ENCODE results near the gene APOF. TPM values are rescaled to one million over a fixed set of nuclear protein-coding genes. Genes with fewer than 3 reads are reported as not detected.
"Not testable (repeated sequence)": the region's sequence is repeated elsewhere in the genome, so short reads cannot be mapped to it uniquely, and the experiment has no call there.

The APOF gene
- total and polyA plus RNA-seq, 2 of the 13 experiments (the other 11 are each of a cell fraction or from before 2014, with no cell fraction given), result 3.3 to 23.9 TPM

DNA sequence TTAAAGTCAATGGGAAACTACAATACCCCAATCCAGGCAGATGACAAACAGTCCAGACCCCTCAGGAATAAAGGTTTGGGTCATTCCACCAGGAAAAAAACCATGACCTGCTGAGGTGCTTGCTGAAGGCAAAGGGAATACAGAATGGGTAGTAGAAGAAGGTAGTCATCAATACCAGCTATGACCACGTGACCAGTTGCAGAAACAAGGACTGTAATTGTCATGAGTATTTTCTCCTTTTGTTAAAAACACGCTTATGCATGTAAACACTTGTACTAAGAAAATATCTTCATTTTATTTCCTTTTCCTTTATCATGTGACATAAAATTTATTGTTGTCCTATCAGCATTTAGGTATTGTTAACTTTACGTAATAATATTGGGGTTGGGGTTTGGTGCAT is 41.6 kb upstream of the APOF start:
- BruUV-seq (replicated peaks); FAIRE-seq; POLR2A ChIA-PET; ATAC-seq; H3K27me3 ChIP-seq (ENCODE audit: control insufficient read depth in 1 of 2, insufficient read depth in 2 of 2, low read length in 2 of 2); H3K4me2 ChIP-seq (ENCODE audit: low read depth, low read length); H3K36me3 ChIP-seq (replicated peaks in 1 of 2; ENCODE audit: control insufficient read depth in 1 of 2, insufficient read depth in 2 of 2, low read length in 2 of 2); in situ Hi-C loops (cut with HindIII; ENCODE audit: extremely low pct_ligation_motif_present, low pct_unique_long_range_greater_than_20kb); H3K27ac ChIP-seq (ENCODE audit: extremely low read length, insufficient read depth, low read length); DNase-seq (ENCODE audit: low spot score); intact Hi-C loops (cut with micrococcal nuclease; ENCODE audit: unreplicated experiment); H3K79me2 ChIP-seq (ENCODE audit: insufficient read depth, low read length); H2AFZ ChIP-seq (ENCODE audit: low read length); H4K20me1 ChIP-seq (ENCODE audit: insufficient read depth, low read length); H3K4me3 ChIP-seq (replicated peaks in 1 of 3; ENCODE audit: insufficient read depth in 1 of 3, low read depth in 2 of 3, low read length in 3 of 3); H3K9ac ChIP-seq (ENCODE audit: insufficient read depth, low read depth, low read length); CTCF ChIA-PET (ENCODE audit: low intra/inter-chr PET ratio, low total read pairs); H3K9me3 ChIP-seq (ENCODE audit: low read length): not testable (repeated sequence)
- 65% methylated on average over 3 of the region's 3 CpGs for WGBS (ENCODE audit: low lambda C conversion rate)
- H3K4me1 ChIP-seq (ENCODE audit: insufficient read depth, low read length), result peaks cover 18% of the 10 kb centered on the region

DNA sequence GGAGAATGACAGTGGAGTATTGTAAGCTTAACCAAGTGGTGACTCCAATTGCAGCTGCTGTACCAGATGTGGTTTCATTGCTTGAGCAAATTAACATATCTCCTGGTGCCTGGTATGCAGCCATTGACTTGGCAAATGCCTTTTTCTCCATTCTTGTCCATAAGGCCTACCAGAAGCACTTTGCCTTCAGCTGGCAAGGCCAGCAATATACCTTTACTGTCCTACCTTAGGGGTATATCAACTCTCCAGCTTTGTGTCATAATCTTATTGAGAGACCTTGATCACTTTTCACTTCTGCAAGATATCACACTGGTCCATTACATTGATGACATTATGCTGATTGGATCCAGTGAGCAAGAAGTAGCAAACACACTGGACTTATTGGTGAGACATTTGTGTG is 39.0 kb upstream of the APOF start:
- H3K9ac ChIP-seq (ENCODE audit: insufficient read depth, low read depth, low read length); in situ Hi-C loops (cut with HindIII; ENCODE audit: extremely low pct_ligation_motif_present, low pct_unique_long_range_greater_than_20kb); DNase-seq (ENCODE audit: low spot score); H3K27ac ChIP-seq (ENCODE audit: extremely low read length, insufficient read depth, low read length); H3K9me3 ChIP-seq (ENCODE audit: low read length); POLR2A ChIA-PET; H4K20me1 ChIP-seq (ENCODE audit: insufficient read depth, low read length); intact Hi-C loops (cut with micrococcal nuclease; ENCODE audit: unreplicated experiment); BruUV-seq (replicated peaks); H3K27me3 ChIP-seq (ENCODE audit: control insufficient read depth in 1 of 2, insufficient read depth in 2 of 2, low read length in 2 of 2); FAIRE-seq; H3K4me2 ChIP-seq (ENCODE audit: low read depth, low read length); H3K79me2 ChIP-seq (ENCODE audit: insufficient read depth, low read length); H3K4me3 ChIP-seq (replicated peaks in 1 of 3; ENCODE audit: insufficient read depth in 1 of 3, low read depth in 2 of 3, low read length in 3 of 3); CTCF ChIA-PET (ENCODE audit: low intra/inter-chr PET ratio, low total read pairs); H2AFZ ChIP-seq (ENCODE audit: low read length); ATAC-seq; H3K36me3 ChIP-seq (replicated peaks in 1 of 2; ENCODE audit: control insufficient read depth in 1 of 2, insufficient read depth in 2 of 2, low read length in 2 of 2): not testable (repeated sequence)
- H3K4me1 ChIP-seq (ENCODE audit: insufficient read depth, low read length), result peaks cover 31% of the 10 kb centered on the region

DNA sequence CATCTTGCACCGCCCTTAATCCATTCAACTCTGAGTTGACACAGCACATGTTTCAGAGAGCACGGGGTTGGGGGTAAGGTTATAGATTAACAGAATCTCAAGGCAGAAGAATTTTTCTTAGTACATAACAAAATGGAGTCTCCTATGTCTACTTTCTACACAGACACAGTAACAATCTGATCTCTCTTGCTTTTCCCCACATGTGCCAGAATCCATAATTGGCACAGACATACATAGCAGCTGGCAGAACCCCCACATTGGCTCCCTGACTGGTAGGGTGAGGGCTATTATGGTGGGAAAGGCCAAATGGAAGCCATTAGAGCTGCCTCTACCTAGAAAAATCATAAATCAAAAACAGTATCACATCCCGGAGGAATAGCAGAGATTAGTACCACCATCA is 38.5 kb upstream of the APOF start:
- POLR2A ChIA-PET; H2AFZ ChIP-seq (ENCODE audit: low read length); intact Hi-C loops (cut with micrococcal nuclease; ENCODE audit: unreplicated experiment); BruUV-seq (replicated peaks); H3K9me3 ChIP-seq (ENCODE audit: low read length); H3K27ac ChIP-seq (ENCODE audit: extremely low read length, insufficient read depth, low read length); ATAC-seq; H3K79me2 ChIP-seq (ENCODE audit: insufficient read depth, low read length); in situ Hi-C loops (cut with HindIII; ENCODE audit: extremely low pct_ligation_motif_present, low pct_unique_long_range_greater_than_20kb); H3K36me3 ChIP-seq (replicated peaks in 1 of 2; ENCODE audit: control insufficient read depth in 1 of 2, insufficient read depth in 2 of 2, low read length in 2 of 2); H3K4me2 ChIP-seq (ENCODE audit: low read depth, low read length); H3K9ac ChIP-seq (ENCODE audit: insufficient read depth, low read depth, low read length); FAIRE-seq; CTCF ChIA-PET (ENCODE audit: low intra/inter-chr PET ratio, low total read pairs); DNase-seq (ENCODE audit: low spot score); H3K4me3 ChIP-seq (replicated peaks in 1 of 3; ENCODE audit: insufficient read depth in 1 of 3, low read depth in 2 of 3, low read length in 3 of 3); H3K27me3 ChIP-seq (ENCODE audit: control insufficient read depth in 1 of 2, insufficient read depth in 2 of 2, low read length in 2 of 2); H4K20me1 ChIP-seq (ENCODE audit: insufficient read depth, low read length): not testable (repeated sequence)
- WGBS (ENCODE audit: low lambda C conversion rate), result 38% methylated on average over 2 of the region's 3 CpGs
- peaks cover 31% of the 10 kb centered on the region for H3K4me1 ChIP-seq (ENCODE audit: insufficient read depth, low read length)

DNA sequence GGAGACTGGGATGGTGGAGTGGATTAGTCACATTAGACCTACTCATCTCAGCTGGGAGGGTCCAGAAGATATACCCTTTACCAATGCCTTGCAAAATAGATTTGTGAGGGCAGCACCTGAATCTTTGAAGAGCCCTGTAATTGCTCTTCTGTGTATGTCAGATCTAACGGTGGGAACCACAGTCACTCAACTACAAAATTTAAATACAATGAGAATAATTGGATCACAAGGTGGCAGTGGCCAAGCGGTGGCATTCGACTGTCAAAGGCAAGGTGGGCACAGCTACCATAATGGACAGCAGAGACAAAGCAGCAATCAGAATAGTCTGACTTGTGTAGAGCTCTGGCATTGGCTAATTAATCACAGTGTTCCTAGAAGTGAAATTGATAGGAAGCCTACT is 36.8 kb upstream of the APOF start:
- FAIRE-seq; BruUV-seq (replicated peaks); ATAC-seq; in situ Hi-C loops (cut with HindIII; ENCODE audit: extremely low pct_ligation_motif_present, low pct_unique_long_range_greater_than_20kb); H3K4me2 ChIP-seq (ENCODE audit: low read depth, low read length); H3K79me2 ChIP-seq (ENCODE audit: insufficient read depth, low read length); intact Hi-C loops (cut with micrococcal nuclease; ENCODE audit: unreplicated experiment); H3K36me3 ChIP-seq (replicated peaks in 1 of 2; ENCODE audit: control insufficient read depth in 1 of 2, insufficient read depth in 2 of 2, low read length in 2 of 2); POLR2A ChIA-PET; H3K27me3 ChIP-seq (ENCODE audit: control insufficient read depth in 1 of 2, insufficient read depth in 2 of 2, low read length in 2 of 2); DNase-seq (ENCODE audit: low spot score); H3K9me3 ChIP-seq (ENCODE audit: low read length); H4K20me1 ChIP-seq (ENCODE audit: insufficient read depth, low read length); H3K27ac ChIP-seq (ENCODE audit: extremely low read length, insufficient read depth, low read length); H3K4me3 ChIP-seq (replicated peaks in 1 of 3; ENCODE audit: insufficient read depth in 1 of 3, low read depth in 2 of 3, low read length in 3 of 3); CTCF ChIA-PET (ENCODE audit: low intra/inter-chr PET ratio, low total read pairs); H3K9ac ChIP-seq (ENCODE audit: insufficient read depth, low read depth, low read length); H2AFZ ChIP-seq (ENCODE audit: low read length): not testable (repeated sequence)
- peaks cover 31% of the 10 kb centered on the region for H3K4me1 ChIP-seq (ENCODE audit: insufficient read depth, low read length)
- 87% methylated on average over 3 of the region's 3 CpGs for WGBS (ENCODE audit: low lambda C conversion rate)
